Panc1 (cell line): Measurements from ENCODE around the gene ACACB. TPM values are rescaled to one million over a fixed set of nuclear protein-coding genes. Genes with fewer than 3 reads are reported as not detected.

Experiments
- ATAC-seq: fragments of 200-7000 bp; cut with Tn5 transposase; 2 replicates; pipeline ENCODE4 v1.9.1; 2020; ENCODE audit warnings: mild to moderate bottlenecking, moderate library complexity
- BruUV-seq: library from RNA; stranded (reverse); fragments of 400-500 nt; replicated peaks from 2 replicates; lab custom pipeline; 2021; lab: Mats Ljungman, UMichigan
- CTCF ChIA-PET: fragments of 300-600 bp; sonication (Branson Sonifier 250); formaldehyde crosslinking; loops from one replicate; lab custom pipeline; 2022; ENCODE audit warnings: antibody characterized with exemption; lab: Charles Lee
- POLR2A ChIA-PET: fragments of 300-600 bp; sonication (Branson Sonifier 250); formaldehyde crosslinking; loops from one replicate; lab custom pipeline; 2022; ENCODE audit warnings: antibody characterized with exemption; lab: Charles Lee
- DNase-seq: peaks from one replicate; pipeline ENCODE4 v3.0.0-alpha.2; 2010; ENCODE audit warnings: low read depth, low spot score
- H3K27ac ChIP-seq: 2 replicates; pipeline ENCODE4 v1.5.1; 2011; ENCODE audit warnings: mild to moderate bottlenecking, low read length, inconsistent platforms
- H3K27me3 ChIP-seq: fragments of 200-500 bp; sonication (Bioruptor generic); 2 replicates; pipeline ENCODE4 v1.6.0; 2014; ENCODE audit warnings: low read length, inconsistent platforms; ENCODE audit not compliant: control insufficient read depth, insufficient read depth
- H3K36me3 ChIP-seq: fragments of 200-500 bp; sonication (Bioruptor generic); 2 replicates; pipeline ENCODE4 v1.5.1; 2014; ENCODE audit warnings: inconsistent platforms, mild to moderate bottlenecking, low read length, moderate library complexity; ENCODE audit not compliant: control insufficient read depth, insufficient read depth
- H3K4me1 ChIP-seq: 2 replicates; pipeline ENCODE4 v1.5.1; 2011; ENCODE audit warnings: inconsistent platforms, mild to moderate bottlenecking, low read length, moderate library complexity; ENCODE audit not compliant: control insufficient read depth, insufficient read depth
- H3K4me3 ChIP-seq, 2 experiments: 2 replicates each; pipeline ENCODE4 v1.5.1; 2011 to 2012; ENCODE audit warnings: low read depth in 2 of 2, low read length in 2 of 2, mild to moderate bottlenecking in 2 of 2, inconsistent platforms in 1 of 2, moderate library complexity in 1 of 2
- H3K9me3 ChIP-seq: fragments of 200-500 bp; sonication (Bioruptor generic); 2 replicates; pipeline ENCODE4 v1.5.1; 2014; ENCODE audit warnings: low read depth, mild to moderate bottlenecking, inconsistent platforms, low read length, moderate library complexity; ENCODE audit not compliant: control insufficient read depth, insufficient read depth
- POLR2AphosphoS5 ChIP-seq: IDR thresholded peaks from 2 replicates; pipeline ENCODE4 v1.6.1; 2012; ENCODE audit warnings: mild to moderate bottlenecking, low read depth, low read length, moderate library complexity
- REST ChIP-seq, 2 experiments: IDR thresholded peaks; 2 replicates each; pipeline ENCODE4 v1.6.1; 2011 to 2012; ENCODE audit warnings: low read depth in 2 of 2, control low read depth in 1 of 2, low read length in 1 of 2, mild to moderate bottlenecking in 1 of 2, moderate library complexity in 1 of 2; ENCODE audit not compliant: insufficient read depth in 1 of 2
- SIN3A ChIP-seq: IDR thresholded peaks from 2 replicates; pipeline ENCODE4 v1.6.1; 2012; ENCODE audit warnings: low read depth, mild to moderate bottlenecking, low read length, moderate library complexity, borderline replicate concordance; ENCODE audit not compliant: insufficient read depth
- TCF7L2 ChIP-seq: IDR thresholded peaks from 2 replicates; pipeline ENCODE4 v1.6.1; 2011; ENCODE audit warnings: mild to moderate bottlenecking, low read depth, low read length, inconsistent platforms
- in situ Hi-C: cut with HindIII; loops from 2 replicates; pipeline ENCODE4 v1.10.0; 2016; ENCODE audit warnings: low sequenced_read_pairs, low pct_unique_long_range_greater_than_20kb
- intact Hi-C: fragments of 100-400 bp; cut with micrococcal nuclease; formaldehyde crosslinking; loops from one replicate; pipeline ENCODE4 v1.10.0; 2022; ENCODE audit not compliant: unreplicated experiment
- total RNA-seq: library from RNA; stranded (reverse); gene quantifications from one replicate; pipeline ENCODE4 v1.2.1, GENCODE V29; 2021; ENCODE audit not compliant: unreplicated experiment
- TF ChIP-seq, protein P1 (sequence below): fragments of 450-650 bp; IDR thresholded peaks from 2 replicates; pipeline ENCODE4 v1.5.1; 2017; ENCODE audit warnings: mild to moderate bottlenecking

Gene ACACB
- total RNA-seq, 1 experiment from 2014 or later: 12.3 TPM

DNA sequence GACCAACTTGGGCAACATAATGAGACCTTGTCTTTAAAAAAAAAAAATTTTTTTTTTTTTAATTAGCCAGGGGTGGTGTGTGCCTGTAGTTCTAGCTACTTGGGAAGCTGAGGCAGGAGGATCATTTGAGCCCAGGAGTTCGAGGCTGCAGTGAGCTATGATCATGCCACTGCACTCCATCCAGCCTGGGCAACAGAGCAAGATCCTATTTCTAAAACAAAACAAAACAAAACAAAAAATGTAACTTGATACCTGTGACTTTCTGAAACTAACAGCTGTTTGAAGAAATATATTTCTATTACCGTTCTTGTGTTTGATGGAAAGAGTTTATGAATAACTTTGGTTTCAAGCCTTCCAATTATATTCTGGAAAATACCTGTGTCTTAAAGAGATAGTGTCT lies 1.7 kb upstream of the ACACB start:
- ATAC-seq (no peak), DNase-seq (no peak)
- no peak for TF ChIP-seq POLR2AphosphoS5
- TF ChIP-seq REST (IDR thresholded peaks at IDR 0.05; ENCODE audit: insufficient read depth in 1 of 2, low read depth in 2 of 2, low read length in 1 of 2): no peak
- no peak for TF ChIP-seq TCF7L2
- TF ChIP-seq SIN3A: no peak
- TF ChIP-seq, protein P1, sequence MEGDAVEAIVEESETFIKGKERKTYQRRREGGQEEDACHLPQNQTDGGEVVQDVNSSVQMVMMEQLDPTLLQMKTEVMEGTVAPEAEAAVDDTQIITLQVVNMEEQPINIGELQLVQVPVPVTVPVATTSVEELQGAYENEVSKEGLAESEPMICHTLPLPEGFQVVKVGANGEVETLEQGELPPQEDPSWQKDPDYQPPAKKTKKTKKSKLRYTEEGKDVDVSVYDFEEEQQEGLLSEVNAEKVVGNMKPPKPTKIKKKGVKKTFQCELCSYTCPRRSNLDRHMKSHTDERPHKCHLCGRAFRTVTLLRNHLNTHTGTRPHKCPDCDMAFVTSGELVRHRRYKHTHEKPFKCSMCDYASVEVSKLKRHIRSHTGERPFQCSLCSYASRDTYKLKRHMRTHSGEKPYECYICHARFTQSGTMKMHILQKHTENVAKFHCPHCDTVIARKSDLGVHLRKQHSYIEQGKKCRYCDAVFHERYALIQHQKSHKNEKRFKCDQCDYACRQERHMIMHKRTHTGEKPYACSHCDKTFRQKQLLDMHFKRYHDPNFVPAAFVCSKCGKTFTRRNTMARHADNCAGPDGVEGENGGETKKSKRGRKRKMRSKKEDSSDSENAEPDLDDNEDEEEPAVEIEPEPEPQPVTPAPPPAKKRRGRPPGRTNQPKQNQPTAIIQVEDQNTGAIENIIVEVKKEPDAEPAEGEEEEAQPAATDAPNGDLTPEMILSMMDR: no peak
- Histone ChIP-seq H3K27ac (no peak overlapping the region), H3K9me3 (no peaks in the 10 kb centered on the region), H3K4me3 (no peak overlapping the region), H3K36me3 (no peaks in the 10 kb centered on the region), H3K27me3 (no peaks in the 10 kb centered on the region), H3K4me1 (peaks cover 18% of the 10 kb centered on the region)
- in situ Hi-C loops (no loop called here), intact Hi-C loops (loop anchor here (5.0 to 10.0 kb wide), 2 partner anchors 140 to 273 kb away; no protein-coding TSS in a partner anchor)
- no TSS peak for BruUV-seq
- ChIA-PET POLR2A (no interaction called here), CTCF (interaction anchor here (0.7 kb wide), 1 partner anchor 141 kb away, joined by 3 read pairs; no protein-coding TSS in a partner anchor)

DNA sequence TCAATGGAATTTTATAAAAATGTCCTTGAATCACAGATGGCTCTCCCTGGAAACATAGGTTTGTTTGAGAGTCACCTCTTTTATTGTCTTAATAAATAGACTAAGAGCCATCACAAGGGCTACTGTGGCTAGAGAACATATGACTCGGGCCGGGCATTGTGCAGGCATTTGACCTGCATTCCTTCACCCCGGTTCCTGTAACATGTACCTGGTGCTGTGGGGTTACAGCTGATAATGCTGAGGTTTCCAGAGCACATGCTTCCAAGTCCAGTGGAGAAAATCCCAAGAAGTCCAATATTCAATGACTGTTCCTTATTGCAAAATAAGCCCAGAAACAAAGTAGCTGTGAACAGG lies 1.0 kb upstream of the ACACB start:
- POLR2A ChIA-PET: no interaction called here
- no TSS peak for BruUV-seq
- H3K9me3 ChIP-seq: no peaks in the 10 kb centered on the region
- CTCF ChIA-PET: no interaction called here
- no peaks in the 10 kb centered on the region for H3K27me3 ChIP-seq
- no peak for ATAC-seq
- no peaks in the 10 kb centered on the region for H3K36me3 ChIP-seq
- H3K4me3 ChIP-seq: no peak overlapping the region
- peaks cover 14% of the 10 kb centered on the region for H3K4me1 ChIP-seq
- intact Hi-C loops: loop anchor here (10.0 kb wide), 1 partner anchor 139 kb away; no protein-coding TSS in a partner anchor
- in situ Hi-C loops: no loop called here
- TF ChIP-seq SIN3A (no peak), REST (IDR thresholded peaks at IDR 0.05; ENCODE audit: insufficient read depth in 1 of 2, low read depth in 2 of 2, low read length in 1 of 2) (no peak)
- H3K27ac ChIP-seq: no peak overlapping the region
- DNase-seq: no peak
